K562 (cell line): ENCODE results near the gene SCARF2.

Experiments
- ETV6 ChIP-seq, 3 experiments: fragments of 150-350 bp in 1 of 3; sonication (generic) in 1 of 3; formaldehyde crosslinking in 1 of 3; IDR thresholded peaks; 2 replicates each; pipeline versions ENCODE4 v1.6.1 to v1.8.0; 2014 to 2022; ENCODE audit warnings: borderline replicate concordance in 2 of 3, low read depth in 2 of 3, antibody characterized with exemption in 1 of 3, low read length in 1 of 3, mild to moderate bottlenecking in 1 of 3, missing genetic modification reagents in 1 of 3
- FOXJ2 ChIP-seq: fragments of 200-800 bp; sonication (Bioruptor generic); IDR thresholded peaks from 2 replicates; pipeline ENCODE4 v1.6.1; 2016; ENCODE audit warnings: missing genetic modification characterization, missing compliant biosample characterization
- GATA2 ChIP-seq: sonication (generic); formaldehyde crosslinking; IDR thresholded peaks from 2 replicates; pipeline ENCODE4 v1.4.0; 2020; ENCODE audit warnings: mild to moderate bottlenecking, missing genetic modification reagents
- KAT8 ChIP-seq: fragments of 450-650 bp; IDR thresholded peaks from 2 replicates; pipeline ENCODE4 v1.6.1; 2016; ENCODE audit warnings: low read depth, mild to moderate bottlenecking
- POLR2A ChIP-seq: fragments of 450-650 bp; conservative IDR thresholded peaks from 2 replicates; pipeline ENCODE4 v1.6.1; 2016
- RCOR1 ChIP-seq, 2 experiments: IDR thresholded peaks; 2 replicates each; pipeline ENCODE4 v1.6.1; 2012; ENCODE audit warnings: low read depth in 2 of 2, low read length in 2 of 2, borderline replicate concordance in 1 of 2, improper control_type of control experiment in 1 of 2
- TAF1 ChIP-seq: IDR thresholded peaks from 2 replicates; pipeline ENCODE4 v1.6.1; 2011; ENCODE audit warnings: mild to moderate bottlenecking, low read length, moderate library complexity; ENCODE audit not compliant: insufficient read depth, control insufficient read depth, severe bottlenecking; ENCODE audit errors: extremely low read depth
- TBP ChIP-seq: optimal IDR thresholded peaks from 2 replicates; pipeline ENCODE3; 2011; ENCODE audit warnings: low read depth, low read length, improper control_type of control experiment
- ZNF212 ChIP-seq: fragments of 450-650 bp; formaldehyde crosslinking; IDR thresholded peaks from 2 replicates; pipeline ENCODE4 v1.4.0; 2020; ENCODE audit warnings: mild to moderate bottlenecking
- TF ChIP-seq, protein P1 (sequence below), 3 experiments: IDR thresholded peaks in 2 of 3; conservative IDR thresholded peaks in 1 of 3; 2 replicates each; pipeline ENCODE4 v1.5.1; 2011 to 2012; ENCODE audit warnings: low read length in 3 of 3, mild to moderate bottlenecking in 3 of 3, control low read depth in 2 of 3, improper control_type of control experiment in 1 of 3, inconsistent platforms in 1 of 3, low read depth in 1 of 3, mixed read lengths in 1 of 3, moderate library complexity in 1 of 3; ENCODE audit not compliant: insufficient read depth in 2 of 3
- TF ChIP-seq, protein P2 (sequence below), 2 experiments: fragments of 450-650 bp; formaldehyde crosslinking in 1 of 2; IDR thresholded peaks; 2 replicates each; pipeline versions ENCODE4 v1.4.0 to v1.6.1; 2014 to 2020; ENCODE audit warnings: mild to moderate bottlenecking in 2 of 2, borderline replicate concordance in 1 of 2, low read depth in 1 of 2

DNA sequence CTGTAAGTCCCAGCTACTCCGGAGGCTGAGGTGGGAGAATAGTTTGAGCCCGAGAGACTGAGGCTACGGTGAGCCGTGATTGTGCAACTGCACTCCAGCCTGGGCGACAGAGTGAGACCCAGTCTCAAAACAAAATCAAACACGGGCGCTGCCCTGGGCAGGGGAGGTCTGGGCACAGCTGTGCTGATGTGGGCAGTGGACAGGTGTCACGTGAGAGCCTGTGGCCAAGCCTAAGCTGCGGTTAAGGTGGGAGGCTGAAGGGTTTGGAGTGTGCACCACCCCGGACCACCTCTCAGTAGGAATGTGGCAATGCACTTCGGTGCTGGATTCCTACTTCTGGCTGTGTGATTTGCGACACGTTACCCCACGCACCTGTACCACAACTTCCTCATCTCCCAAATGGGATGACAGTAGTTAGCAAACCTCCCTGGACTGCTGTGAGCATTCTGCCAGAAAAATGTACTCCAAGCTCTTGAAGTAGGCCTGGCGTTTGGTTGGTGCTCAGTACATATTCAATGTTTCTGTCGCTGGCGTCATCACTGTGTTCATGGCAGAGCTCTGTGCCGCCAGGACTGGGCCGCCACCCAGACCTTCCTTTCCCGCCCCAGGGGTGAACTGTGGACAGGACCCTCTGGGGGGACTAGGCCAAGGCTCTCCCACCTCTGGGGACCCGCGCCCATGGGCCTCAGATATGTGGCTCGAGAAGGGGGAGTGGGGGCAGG, 44.5 kb downstream of the SCARF2 start:
- TF ChIP-seq TBP (no peak), ZNF212 (CRISPR knock-in tag) (peak; percentile 76; the same call in 1 of the 2 replicates), POLR2A (no peak), TAF1 (no peak), ETV6 (IDR thresholded peaks at IDR 0.05; ENCODE audit: borderline replicate concordance in 1 of 2, low read depth in 2 of 2, low read length in 1 of 2) (0 out of 4 replicates have a peak, but pooled peaks of 1 of the 2 experiments have one; percentile 6), ETV6 (CRISPR knock-in tag; IDR thresholded peaks at IDR 0.05; ENCODE audit: borderline replicate concordance) (no peak), GATA2 (no peak), RCOR1 (IDR thresholded peaks at IDR 0.05; ENCODE audit: borderline replicate concordance in 1 of 2, low read depth in 2 of 2, low read length in 2 of 2) (no peak), KAT8 (no peak), FOXJ2 (no peak)
- TF ChIP-seq, protein P1, sequence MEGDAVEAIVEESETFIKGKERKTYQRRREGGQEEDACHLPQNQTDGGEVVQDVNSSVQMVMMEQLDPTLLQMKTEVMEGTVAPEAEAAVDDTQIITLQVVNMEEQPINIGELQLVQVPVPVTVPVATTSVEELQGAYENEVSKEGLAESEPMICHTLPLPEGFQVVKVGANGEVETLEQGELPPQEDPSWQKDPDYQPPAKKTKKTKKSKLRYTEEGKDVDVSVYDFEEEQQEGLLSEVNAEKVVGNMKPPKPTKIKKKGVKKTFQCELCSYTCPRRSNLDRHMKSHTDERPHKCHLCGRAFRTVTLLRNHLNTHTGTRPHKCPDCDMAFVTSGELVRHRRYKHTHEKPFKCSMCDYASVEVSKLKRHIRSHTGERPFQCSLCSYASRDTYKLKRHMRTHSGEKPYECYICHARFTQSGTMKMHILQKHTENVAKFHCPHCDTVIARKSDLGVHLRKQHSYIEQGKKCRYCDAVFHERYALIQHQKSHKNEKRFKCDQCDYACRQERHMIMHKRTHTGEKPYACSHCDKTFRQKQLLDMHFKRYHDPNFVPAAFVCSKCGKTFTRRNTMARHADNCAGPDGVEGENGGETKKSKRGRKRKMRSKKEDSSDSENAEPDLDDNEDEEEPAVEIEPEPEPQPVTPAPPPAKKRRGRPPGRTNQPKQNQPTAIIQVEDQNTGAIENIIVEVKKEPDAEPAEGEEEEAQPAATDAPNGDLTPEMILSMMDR (IDR thresholded peaks at IDR 0.05 in 2 of 3, conservative IDR thresholded peaks at IDR 0.05 in 1 of 3; ENCODE audit: insufficient read depth in 2 of 3, low read depth in 1 of 3, low read length in 3 of 3), result no peak
- TF ChIP-seq, protein P2, sequence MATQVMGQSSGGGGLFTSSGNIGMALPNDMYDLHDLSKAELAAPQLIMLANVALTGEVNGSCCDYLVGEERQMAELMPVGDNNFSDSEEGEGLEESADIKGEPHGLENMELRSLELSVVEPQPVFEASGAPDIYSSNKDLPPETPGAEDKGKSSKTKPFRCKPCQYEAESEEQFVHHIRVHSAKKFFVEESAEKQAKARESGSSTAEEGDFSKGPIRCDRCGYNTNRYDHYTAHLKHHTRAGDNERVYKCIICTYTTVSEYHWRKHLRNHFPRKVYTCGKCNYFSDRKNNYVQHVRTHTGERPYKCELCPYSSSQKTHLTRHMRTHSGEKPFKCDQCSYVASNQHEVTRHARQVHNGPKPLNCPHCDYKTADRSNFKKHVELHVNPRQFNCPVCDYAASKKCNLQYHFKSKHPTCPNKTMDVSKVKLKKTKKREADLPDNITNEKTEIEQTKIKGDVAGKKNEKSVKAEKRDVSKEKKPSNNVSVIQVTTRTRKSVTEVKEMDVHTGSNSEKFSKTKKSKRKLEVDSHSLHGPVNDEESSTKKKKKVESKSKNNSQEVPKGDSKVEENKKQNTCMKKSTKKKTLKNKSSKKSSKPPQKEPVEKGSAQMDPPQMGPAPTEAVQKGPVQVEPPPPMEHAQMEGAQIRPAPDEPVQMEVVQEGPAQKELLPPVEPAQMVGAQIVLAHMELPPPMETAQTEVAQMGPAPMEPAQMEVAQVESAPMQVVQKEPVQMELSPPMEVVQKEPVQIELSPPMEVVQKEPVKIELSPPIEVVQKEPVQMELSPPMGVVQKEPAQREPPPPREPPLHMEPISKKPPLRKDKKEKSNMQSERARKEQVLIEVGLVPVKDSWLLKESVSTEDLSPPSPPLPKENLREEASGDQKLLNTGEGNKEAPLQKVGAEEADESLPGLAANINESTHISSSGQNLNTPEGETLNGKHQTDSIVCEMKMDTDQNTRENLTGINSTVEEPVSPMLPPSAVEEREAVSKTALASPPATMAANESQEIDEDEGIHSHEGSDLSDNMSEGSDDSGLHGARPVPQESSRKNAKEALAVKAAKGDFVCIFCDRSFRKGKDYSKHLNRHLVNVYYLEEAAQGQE (IDR thresholded peaks at IDR 0.05; ENCODE audit: borderline replicate concordance), result no peak
- TF ChIP-seq, protein P2 (CRISPR knock-in tag; IDR thresholded peaks at IDR 0.05; ENCODE audit: low read depth), result no peak
